HEK293 (cell line): ENCODE results near the gene KLLN.

Experiments
- EGR2 ChIP-seq: fragments of 450-650 bp; formaldehyde crosslinking; IDR thresholded peaks from 2 replicates; pipeline ENCODE4 v1.5.1; 2016; ENCODE audit warnings: low read depth, missing biosample characterization, missing genetic modification characterization
- GLI2 ChIP-seq: fragments of 450-650 bp; formaldehyde crosslinking; IDR thresholded peaks from 2 replicates; pipeline ENCODE4; 2017; ENCODE audit warnings: missing biosample characterization, missing genetic modification characterization, low read depth, borderline replicate concordance
- HIC1 ChIP-seq: fragments of 450-650 bp; formaldehyde crosslinking; IDR thresholded peaks from 2 replicates; pipeline ENCODE4 v1.5.1; 2016; ENCODE audit warnings: missing biosample characterization, missing genetic modification characterization
- HOXC10 ChIP-seq: sonication (generic); formaldehyde crosslinking; IDR thresholded peaks from 2 replicates; pipeline ENCODE4 v1.8.1; 2023; ENCODE audit warnings: mild to moderate bottlenecking, missing genetic modification reagents
- KLF16 ChIP-seq: fragments of 450-650 bp; formaldehyde crosslinking; IDR thresholded peaks from 2 replicates; pipeline ENCODE4 v1.5.1; 2017; ENCODE audit warnings: missing biosample characterization, missing genetic modification characterization
- MYNN ChIP-seq: fragments of 450-650 bp; formaldehyde crosslinking; IDR thresholded peaks from 2 replicates; pipeline ENCODE4 v1.5.1; 2016; ENCODE audit warnings: missing biosample characterization, missing genetic modification characterization, borderline replicate concordance
- OSR2 ChIP-seq: fragments of 450-650 bp; formaldehyde crosslinking; IDR thresholded peaks from 2 replicates; pipeline ENCODE4 v1.5.1; 2016; ENCODE audit warnings: missing biosample characterization, missing genetic modification characterization
- PRDM6 ChIP-seq: fragments of 450-650 bp; formaldehyde crosslinking; IDR thresholded peaks from 2 replicates; pipeline ENCODE4 v1.5.1; 2017; ENCODE audit warnings: missing biosample characterization, missing genetic modification characterization
- SCRT1 ChIP-seq: fragments of 450-650 bp; formaldehyde crosslinking; IDR thresholded peaks from 2 replicates; pipeline ENCODE4 v1.5.1; 2016; ENCODE audit warnings: missing biosample characterization, missing genetic modification characterization, borderline replicate concordance
- SCRT2 ChIP-seq: fragments of 450-650 bp; formaldehyde crosslinking; IDR thresholded peaks from 2 replicates; pipeline ENCODE4 v1.5.1; 2016; ENCODE audit warnings: missing biosample characterization, missing genetic modification characterization
- YY2 ChIP-seq: fragments of 450-650 bp; formaldehyde crosslinking; IDR thresholded peaks from 2 replicates; pipeline ENCODE4 v1.5.1; 2016; ENCODE audit warnings: missing biosample characterization, missing genetic modification characterization
- ZNF157 ChIP-seq: fragments of 450-650 bp; formaldehyde crosslinking; IDR thresholded peaks from 2 replicates; pipeline ENCODE4 v1.5.1; 2016; ENCODE audit warnings: missing biosample characterization, missing genetic modification characterization
- ZNF24 ChIP-seq: fragments of 450-650 bp; formaldehyde crosslinking; IDR thresholded peaks from 2 replicates; pipeline ENCODE4 v1.5.1; 2016; ENCODE audit warnings: missing biosample characterization, missing genetic modification characterization
- ZNF248 ChIP-seq: fragments of 450-650 bp; formaldehyde crosslinking; IDR thresholded peaks from 2 replicates; pipeline ENCODE4 v1.5.1; 2017; ENCODE audit warnings: missing biosample characterization, missing genetic modification characterization
- ZNF266 ChIP-seq: fragments of 450-650 bp; formaldehyde crosslinking; IDR thresholded peaks from 2 replicates; pipeline ENCODE4 v1.5.1; 2016; ENCODE audit warnings: missing biosample characterization, missing genetic modification characterization, low read depth
- ZNF280D ChIP-seq: fragments of 450-650 bp; formaldehyde crosslinking; IDR thresholded peaks from 2 replicates; pipeline ENCODE4 v1.5.1; 2016; ENCODE audit warnings: missing biosample characterization, missing genetic modification characterization
- ZNF366 ChIP-seq: fragments of 450-650 bp; formaldehyde crosslinking; conservative IDR thresholded peaks from 2 replicates; pipeline ENCODE4 v1.5.1; 2016; ENCODE audit warnings: missing biosample characterization, missing genetic modification characterization
- ZNF473 ChIP-seq: fragments of 450-650 bp; formaldehyde crosslinking; IDR thresholded peaks from 2 replicates; pipeline ENCODE4 v1.5.1; 2017; ENCODE audit warnings: missing biosample characterization, missing genetic modification characterization
- ZNF549 ChIP-seq: fragments of 450-650 bp; IDR thresholded peaks from 2 replicates; pipeline ENCODE4 v1.5.1; 2018; ENCODE audit warnings: missing biosample characterization, missing genetic modification characterization, mild to moderate bottlenecking, inconsistent platforms, moderate library complexity
- ZNF626 ChIP-seq: fragments of 450-650 bp; sonication (Bioruptor Pico); formaldehyde crosslinking; IDR thresholded peaks from 2 replicates; pipeline ENCODE4 v1.5.1; 2018; ENCODE audit warnings: missing biosample characterization, missing genetic modification characterization, inconsistent platforms
- ZNF664 ChIP-seq: fragments of 450-650 bp; formaldehyde crosslinking; IDR thresholded peaks from 2 replicates; pipeline ENCODE4 v1.5.1; 2016; ENCODE audit warnings: missing biosample characterization, missing genetic modification characterization
- ZNF830 ChIP-seq: fragments of 450-650 bp; IDR thresholded peaks from 2 replicates; pipeline ENCODE4 v1.5.0; 2018; ENCODE audit warnings: missing biosample characterization, missing genetic modification characterization, low read depth, mild to moderate bottlenecking, moderate library complexity
- ZNF837 ChIP-seq: fragments of 450-650 bp; formaldehyde crosslinking; IDR thresholded peaks from 2 replicates; pipeline ENCODE4 v1.5.1; 2016; ENCODE audit warnings: missing biosample characterization, missing genetic modification characterization
- TF ChIP-seq, protein P1 (sequence below): fragments of 450-650 bp; formaldehyde crosslinking; IDR thresholded peaks from 2 replicates; pipeline ENCODE4 v1.5.1; 2016; ENCODE audit warnings: missing biosample characterization, missing genetic modification characterization
- TF ChIP-seq, protein P2 (sequence below): fragments of 450-650 bp; formaldehyde crosslinking; conservative IDR thresholded peaks from 2 replicates; pipeline ENCODE4 v1.5.1; 2016; ENCODE audit warnings: low read depth, missing biosample characterization, missing genetic modification characterization
- TF ChIP-seq, protein P3 (sequence below): fragments of 450-650 bp; formaldehyde crosslinking; IDR thresholded peaks from 2 replicates; pipeline ENCODE4 v1.5.1; 2016; ENCODE audit warnings: missing biosample characterization, missing genetic modification characterization

Gene KLLN

GRCh38 chr10:87846023-87846422 is 17.3 kb downstream of the KLLN start (continued):
- peak; percentile 92 for TF ChIP-seq ZNF280D (tag by site-specific recombination)
- TF ChIP-seq, protein P1, sequence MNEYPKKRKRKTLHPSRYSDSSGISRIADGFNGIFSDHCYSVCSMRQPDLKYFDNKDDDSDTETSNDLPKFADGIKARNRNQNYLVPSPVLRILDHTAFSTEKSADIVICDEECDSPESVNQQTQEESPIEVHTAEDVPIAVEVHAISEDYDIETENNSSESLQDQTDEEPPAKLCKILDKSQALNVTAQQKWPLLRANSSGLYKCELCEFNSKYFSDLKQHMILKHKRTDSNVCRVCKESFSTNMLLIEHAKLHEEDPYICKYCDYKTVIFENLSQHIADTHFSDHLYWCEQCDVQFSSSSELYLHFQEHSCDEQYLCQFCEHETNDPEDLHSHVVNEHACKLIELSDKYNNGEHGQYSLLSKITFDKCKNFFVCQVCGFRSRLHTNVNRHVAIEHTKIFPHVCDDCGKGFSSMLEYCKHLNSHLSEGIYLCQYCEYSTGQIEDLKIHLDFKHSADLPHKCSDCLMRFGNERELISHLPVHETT (tag by site-specific recombination): peak; percentile 100
- TF ChIP-seq, protein P2, sequence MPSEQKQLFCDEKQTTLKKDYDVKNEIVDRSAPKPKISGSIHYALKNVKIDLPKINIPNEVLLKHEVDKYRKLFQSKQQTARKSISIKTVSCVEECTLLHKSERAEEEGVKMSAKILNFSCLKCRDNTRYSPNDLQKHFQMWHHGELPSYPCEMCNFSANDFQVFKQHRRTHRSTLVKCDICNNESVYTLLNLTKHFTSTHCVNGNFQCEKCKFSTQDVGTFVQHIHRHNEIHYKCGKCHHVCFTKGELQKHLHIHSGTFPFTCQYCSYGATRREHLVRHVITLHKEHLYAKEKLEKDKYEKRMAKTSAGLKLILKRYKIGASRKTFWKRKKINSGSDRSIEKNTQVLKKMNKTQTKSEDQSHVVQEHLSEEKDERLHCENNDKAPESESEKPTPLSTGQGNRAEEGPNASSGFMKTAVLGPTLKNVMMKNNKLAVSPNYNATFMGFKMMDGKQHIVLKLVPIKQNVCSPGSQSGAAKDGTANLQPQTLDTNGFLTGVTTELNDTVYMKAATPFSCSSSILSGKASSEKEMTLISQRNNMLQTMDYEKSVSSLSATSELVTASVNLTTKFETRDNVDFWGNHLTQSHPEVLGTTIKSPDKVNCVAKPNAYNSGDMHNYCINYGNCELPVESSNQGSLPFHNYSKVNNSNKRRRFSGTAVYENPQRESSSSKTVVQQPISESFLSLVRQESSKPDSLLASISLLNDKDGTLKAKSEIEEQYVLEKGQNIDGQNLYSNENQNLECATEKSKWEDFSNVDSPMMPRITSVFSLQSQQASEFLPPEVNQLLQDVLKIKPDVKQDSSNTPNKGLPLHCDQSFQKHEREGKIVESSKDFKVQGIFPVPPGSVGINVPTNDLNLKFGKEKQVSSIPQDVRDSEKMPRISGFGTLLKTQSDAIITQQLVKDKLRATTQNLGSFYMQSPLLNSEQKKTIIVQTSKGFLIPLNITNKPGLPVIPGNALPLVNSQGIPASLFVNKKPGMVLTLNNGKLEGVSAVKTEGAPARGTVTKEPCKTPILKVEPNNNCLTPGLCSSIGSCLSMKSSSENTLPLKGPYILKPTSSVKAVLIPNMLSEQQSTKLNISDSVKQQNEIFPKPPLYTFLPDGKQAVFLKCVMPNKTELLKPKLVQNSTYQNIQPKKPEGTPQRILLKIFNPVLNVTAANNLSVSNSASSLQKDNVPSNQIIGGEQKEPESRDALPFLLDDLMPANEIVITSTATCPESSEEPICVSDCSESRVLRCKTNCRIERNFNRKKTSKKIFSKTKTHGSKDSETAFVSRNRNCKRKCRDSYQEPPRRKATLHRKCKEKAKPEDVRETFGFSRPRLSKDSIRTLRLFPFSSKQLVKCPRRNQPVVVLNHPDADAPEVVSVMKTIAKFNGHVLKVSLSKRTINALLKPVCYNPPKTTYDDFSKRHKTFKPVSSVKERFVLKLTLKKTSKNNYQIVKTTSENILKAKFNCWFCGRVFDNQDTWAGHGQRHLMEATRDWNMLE (tag by site-specific recombination): peak; percentile 79
- no peak; the same call in 1 of the 2 replicates for TF ChIP-seq YY2 (tag by site-specific recombination)
- peak; percentile 97 for TF ChIP-seq OSR2
- peak; percentile 99 for TF ChIP-seq ZNF24 (tag by site-specific recombination)
- TF ChIP-seq ZNF549 (tag by site-specific recombination): 0 out of 2 replicates have a peak, but pooled peaks have one; percentile 6
- peak; percentile 87; the same call in 1 of the 2 replicates for TF ChIP-seq ZNF266 (tag by site-specific recombination)
- TF ChIP-seq, protein P3, sequence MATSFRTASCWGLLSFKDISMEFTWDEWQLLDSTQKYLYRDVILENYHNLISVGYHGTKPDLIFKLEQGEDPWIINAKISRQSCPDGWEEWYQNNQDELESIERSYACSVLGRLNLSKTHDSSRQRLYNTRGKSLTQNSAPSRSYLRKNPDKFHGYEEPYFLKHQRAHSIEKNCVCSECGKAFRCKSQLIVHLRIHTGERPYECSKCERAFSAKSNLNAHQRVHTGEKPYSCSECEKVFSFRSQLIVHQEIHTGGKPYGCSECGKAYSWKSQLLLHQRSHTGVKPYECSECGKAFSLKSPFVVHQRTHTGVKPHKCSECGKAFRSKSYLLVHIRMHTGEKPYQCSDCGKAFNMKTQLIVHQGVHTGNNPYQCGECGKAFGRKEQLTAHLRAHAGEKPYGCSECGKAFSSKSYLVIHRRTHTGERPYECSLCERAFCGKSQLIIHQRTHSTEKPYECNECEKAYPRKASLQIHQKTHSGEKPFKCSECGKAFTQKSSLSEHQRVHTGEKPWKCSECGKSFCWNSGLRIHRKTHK (tag by site-specific recombination): no peak
- no peak for TF ChIP-seq ZNF248 (tag by site-specific recombination)
- peak; percentile 100 for TF ChIP-seq ZNF366 (tag by site-specific recombination)
- TF ChIP-seq ZNF626 (tag by site-specific recombination): no peak
- TF ChIP-seq ZNF664 (tag by site-specific recombination): no peak
- peak; percentile 99 for TF ChIP-seq HIC1
- TF ChIP-seq HOXC10 (CRISPR knock-in tag): no peak
- peak; percentile 97 for TF ChIP-seq GLI2 (tag by site-specific recombination)
- peak; percentile 27; the same call in 1 of the 2 replicates for TF ChIP-seq SCRT1 (tag by site-specific recombination)
- no peak for TF ChIP-seq ZNF837 (tag by site-specific recombination)
- 0 out of 2 replicates have a peak, but pooled peaks have one; percentile 39 for TF ChIP-seq SCRT2
- peak; percentile 87 for TF ChIP-seq KLF16
- TF ChIP-seq ZNF473: no peak
- peak; percentile 94 for TF ChIP-seq PRDM6 (tag by site-specific recombination)
- no peak for TF ChIP-seq EGR2 (tag by site-specific recombination)
- TF ChIP-seq ZNF157 (tag by site-specific recombination): 0 out of 2 replicates have a peak, but pooled peaks have one; percentile 23
- TF ChIP-seq ZNF830 (tag by site-specific recombination): no peak
- TF ChIP-seq MYNN (tag by site-specific recombination): no peak
